ENCODE results near the gene DIPK1C. TPM values are rescaled to one million over a fixed set of nuclear protein-coding genes. Genes with fewer than 3 reads are reported as not detected.

The DIPK1C gene
- total and polyA plus RNA-seq, 2 experiments from 2014 or later: 0.07 TPM; not detected in 1

- ATAC-seq (no peak; the same call in 2 of the 3 replicates), DNase-seq (ENCODE audit: low spot score) (no peak)
- Histone ChIP-seq H3K4me2 (no peak overlapping the region), H3K36me3 (ENCODE audit: insufficient read depth) (no peaks in the 10 kb centered on the region), H3K27me3 (ENCODE audit: insufficient read depth) (no peaks in the 10 kb centered on the region), H2AFZ (peak overlapping the region; percentile 38; the same call in 1 of the 2 replicates), H3K4me1 (ENCODE audit: insufficient read depth) (no peaks in the 10 kb centered on the region), H3K4me3 (no peak overlapping the region), H3K27ac (ENCODE audit: low read depth) (no peak overlapping the region), H3K79me2 (replicated peaks; ENCODE audit: insufficient read depth) (no peaks in the 10 kb centered on the region), H3F3A (replicated peaks; ENCODE audit: low read depth) (no peaks in the 10 kb centered on the region), H4K20me1 (replicated peaks; ENCODE audit: insufficient read depth) (no peaks in the 10 kb centered on the region), H3K9me2 (ENCODE audit: insufficient read depth) (0 out of 2 replicates have a peak, but pooled peaks cover 7% of the 10 kb centered on the region)
- H3K27me3 Mint-ChIP-seq (ENCODE audit: insufficient read depth, low read depth, poor library complexity): peaks cover 8% of the 10 kb centered on the region
- peaks cover 7% of the 10 kb centered on the region for H3K4me1 Mint-ChIP-seq
- H3K9me3 Mint-ChIP-seq: peaks cover 8% of the 10 kb centered on the region
- H3K36me3 Mint-ChIP-seq (ENCODE audit: low read depth): no peaks in the 10 kb centered on the region; the same call in 2 of the 3 replicates
- H3K4me3 Mint-ChIP-seq: no peak overlapping the region
- no peak overlapping the region for H3K27ac Mint-ChIP-seq
- TF ChIP-seq STAT1 (IDR thresholded peaks at IDR 0.05; ENCODE audit: unreplicated experiment) (no peak), CREB1 (CRISPR knock-in tag; IDR thresholded peaks at IDR 0.05; ENCODE audit: low read depth) (no peak), EZH2 (IDR thresholded peaks at IDR 0.05; ENCODE audit: low read depth, unreplicated experiment) (no peak), ZNF114 (CRISPR knock-in tag; IDR thresholded peaks at IDR 0.05) (no peak), POLR2AphosphoS5 (IDR thresholded peaks at IDR 0.05; ENCODE audit: low read depth) (no peak), JUNB (IDR thresholded peaks at IDR 0.05; ENCODE audit: unreplicated experiment) (no peak), REST (IDR thresholded peaks at IDR 0.05; ENCODE audit: unreplicated experiment) (no peak), ZNF331 (CRISPR knock-in tag; IDR thresholded peaks at IDR 0.05; ENCODE audit: low read depth) (no peak), EZH2phosphoT487 (IDR thresholded peaks at IDR 0.05; ENCODE audit: unreplicated experiment) (no peak), NANOG (IDR thresholded peaks at IDR 0.05; ENCODE audit: borderline replicate concordance) (no peak)
- TF ChIP-seq, protein P1, sequence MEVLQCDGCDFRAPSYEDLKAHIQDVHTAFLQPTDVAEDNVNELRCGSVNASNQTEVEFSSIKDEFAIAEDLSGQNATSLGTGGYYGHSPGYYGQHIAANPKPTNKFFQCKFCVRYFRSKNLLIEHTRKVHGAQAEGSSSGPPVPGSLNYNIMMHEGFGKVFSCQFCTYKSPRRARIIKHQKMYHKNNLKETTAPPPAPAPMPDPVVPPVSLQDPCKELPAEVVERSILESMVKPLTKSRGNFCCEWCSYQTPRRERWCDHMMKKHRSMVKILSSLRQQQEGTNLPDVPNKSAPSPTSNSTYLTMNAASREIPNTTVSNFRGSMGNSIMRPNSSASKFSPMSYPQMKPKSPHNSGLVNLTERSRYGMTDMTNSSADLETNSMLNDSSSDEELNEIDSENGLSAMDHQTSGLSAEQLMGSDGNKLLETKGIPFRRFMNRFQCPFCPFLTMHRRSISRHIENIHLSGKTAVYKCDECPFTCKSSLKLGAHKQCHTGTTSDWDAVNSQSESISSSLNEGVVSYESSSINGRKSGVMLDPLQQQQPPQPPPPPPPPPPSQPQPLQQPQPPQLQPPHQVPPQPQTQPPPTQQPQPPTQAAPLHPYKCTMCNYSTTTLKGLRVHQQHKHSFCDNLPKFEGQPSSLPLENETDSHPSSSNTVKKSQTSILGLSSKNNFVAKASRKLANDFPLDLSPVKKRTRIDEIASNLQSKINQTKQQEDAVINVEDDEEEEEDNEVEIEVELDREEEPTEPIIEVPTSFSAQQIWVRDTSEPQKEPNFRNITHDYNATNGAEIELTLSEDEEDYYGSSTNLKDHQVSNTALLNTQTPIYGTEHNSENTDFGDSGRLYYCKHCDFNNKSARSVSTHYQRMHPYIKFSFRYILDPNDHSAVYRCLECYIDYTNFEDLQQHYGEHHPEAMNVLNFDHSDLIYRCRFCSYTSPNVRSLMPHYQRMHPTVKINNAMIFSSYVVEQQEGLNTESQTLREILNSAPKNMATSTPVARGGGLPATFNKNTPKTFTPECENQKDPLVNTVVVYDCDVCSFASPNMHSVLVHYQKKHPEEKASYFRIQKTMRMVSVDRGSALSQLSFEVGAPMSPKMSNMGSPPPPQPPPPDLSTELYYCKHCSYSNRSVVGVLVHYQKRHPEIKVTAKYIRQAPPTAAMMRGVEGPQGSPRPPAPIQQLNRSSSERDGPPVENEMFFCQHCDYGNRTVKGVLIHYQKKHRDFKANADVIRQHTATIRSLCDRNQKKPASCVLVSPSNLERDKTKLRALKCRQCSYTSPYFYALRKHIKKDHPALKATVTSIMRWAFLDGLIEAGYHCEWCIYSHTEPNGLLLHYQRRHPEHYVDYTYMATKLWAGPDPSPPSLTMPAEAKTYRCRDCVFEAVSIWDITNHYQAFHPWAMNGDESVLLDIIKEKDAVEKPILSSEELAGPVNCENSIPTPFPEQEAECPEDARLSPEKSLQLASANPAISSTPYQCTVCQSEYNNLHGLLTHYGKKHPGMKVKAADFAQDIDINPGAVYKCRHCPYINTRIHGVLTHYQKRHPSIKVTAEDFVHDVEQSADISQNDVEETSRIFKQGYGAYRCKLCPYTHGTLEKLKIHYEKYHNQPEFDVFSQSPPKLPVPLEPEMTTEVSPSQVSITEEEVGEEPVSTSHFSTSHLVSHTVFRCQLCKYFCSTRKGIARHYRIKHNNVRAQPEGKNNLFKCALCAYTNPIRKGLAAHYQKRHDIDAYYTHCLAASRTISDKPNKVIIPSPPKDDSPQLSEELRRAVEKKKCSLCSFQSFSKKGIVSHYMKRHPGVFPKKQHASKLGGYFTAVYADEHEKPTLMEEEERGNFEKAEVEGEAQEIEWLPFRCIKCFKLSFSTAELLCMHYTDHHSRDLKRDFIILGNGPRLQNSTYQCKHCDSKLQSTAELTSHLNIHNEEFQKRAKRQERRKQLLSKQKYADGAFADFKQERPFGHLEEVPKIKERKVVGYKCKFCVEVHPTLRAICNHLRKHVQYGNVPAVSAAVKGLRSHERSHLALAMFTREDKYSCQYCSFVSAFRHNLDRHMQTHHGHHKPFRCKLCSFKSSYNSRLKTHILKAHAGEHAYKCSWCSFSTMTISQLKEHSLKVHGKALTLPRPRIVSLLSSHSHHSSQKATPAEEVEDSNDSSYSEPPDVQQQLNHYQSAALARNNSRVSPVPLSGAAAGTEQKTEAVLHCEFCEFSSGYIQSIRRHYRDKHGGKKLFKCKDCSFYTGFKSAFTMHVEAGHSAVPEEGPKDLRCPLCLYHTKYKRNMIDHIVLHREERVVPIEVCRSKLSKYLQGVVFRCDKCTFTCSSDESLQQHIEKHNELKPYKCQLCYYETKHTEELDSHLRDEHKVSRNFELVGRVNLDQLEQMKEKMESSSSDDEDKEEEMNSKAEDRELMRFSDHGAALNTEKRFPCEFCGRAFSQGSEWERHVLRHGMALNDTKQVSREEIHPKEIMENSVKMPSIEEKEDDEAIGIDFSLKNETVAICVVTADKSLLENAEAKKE (CRISPR knock-in tag; IDR thresholded peaks at IDR 0.05): no peak
- TF ChIP-seq, protein P2, sequence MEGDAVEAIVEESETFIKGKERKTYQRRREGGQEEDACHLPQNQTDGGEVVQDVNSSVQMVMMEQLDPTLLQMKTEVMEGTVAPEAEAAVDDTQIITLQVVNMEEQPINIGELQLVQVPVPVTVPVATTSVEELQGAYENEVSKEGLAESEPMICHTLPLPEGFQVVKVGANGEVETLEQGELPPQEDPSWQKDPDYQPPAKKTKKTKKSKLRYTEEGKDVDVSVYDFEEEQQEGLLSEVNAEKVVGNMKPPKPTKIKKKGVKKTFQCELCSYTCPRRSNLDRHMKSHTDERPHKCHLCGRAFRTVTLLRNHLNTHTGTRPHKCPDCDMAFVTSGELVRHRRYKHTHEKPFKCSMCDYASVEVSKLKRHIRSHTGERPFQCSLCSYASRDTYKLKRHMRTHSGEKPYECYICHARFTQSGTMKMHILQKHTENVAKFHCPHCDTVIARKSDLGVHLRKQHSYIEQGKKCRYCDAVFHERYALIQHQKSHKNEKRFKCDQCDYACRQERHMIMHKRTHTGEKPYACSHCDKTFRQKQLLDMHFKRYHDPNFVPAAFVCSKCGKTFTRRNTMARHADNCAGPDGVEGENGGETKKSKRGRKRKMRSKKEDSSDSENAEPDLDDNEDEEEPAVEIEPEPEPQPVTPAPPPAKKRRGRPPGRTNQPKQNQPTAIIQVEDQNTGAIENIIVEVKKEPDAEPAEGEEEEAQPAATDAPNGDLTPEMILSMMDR (conservative IDR thresholded peaks at IDR 0.05; ENCODE audit: low read depth in 2 of 2): no peak
- TF ChIP-seq, protein P3, sequence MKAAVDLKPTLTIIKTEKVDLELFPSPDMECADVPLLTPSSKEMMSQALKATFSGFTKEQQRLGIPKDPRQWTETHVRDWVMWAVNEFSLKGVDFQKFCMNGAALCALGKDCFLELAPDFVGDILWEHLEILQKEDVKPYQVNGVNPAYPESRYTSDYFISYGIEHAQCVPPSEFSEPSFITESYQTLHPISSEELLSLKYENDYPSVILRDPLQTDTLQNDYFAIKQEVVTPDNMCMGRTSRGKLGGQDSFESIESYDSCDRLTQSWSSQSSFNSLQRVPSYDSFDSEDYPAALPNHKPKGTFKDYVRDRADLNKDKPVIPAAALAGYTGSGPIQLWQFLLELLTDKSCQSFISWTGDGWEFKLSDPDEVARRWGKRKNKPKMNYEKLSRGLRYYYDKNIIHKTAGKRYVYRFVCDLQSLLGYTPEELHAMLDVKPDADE (IDR thresholded peaks at IDR 0.05): no peak
Measured at GRCh38 chr18:74430231-74430630, 26.9 kb downstream of the DIPK1C start.
